Ishikawa (cell line): ENCODE measurements around the gene WNT3A.

Experiments used
- CEBPB ChIP-seq: IDR thresholded peaks from 2 replicates; pipeline ENCODE4 v1.6.1; 2012
- CREB1 ChIP-seq: IDR thresholded peaks from 2 replicates; pipeline ENCODE4 v1.6.1; 2012; ENCODE audit warnings: low read depth
- EGR1 ChIP-seq: IDR thresholded peaks from 2 replicates; pipeline ENCODE4 v1.6.1; 2012
- EP300 ChIP-seq: IDR thresholded peaks from 2 replicates; pipeline ENCODE4 v1.6.1; 2012; ENCODE audit warnings: borderline replicate concordance
- FOXM1 ChIP-seq: IDR thresholded peaks from 2 replicates; pipeline ENCODE4 v1.6.1; 2012; ENCODE audit warnings: low read depth, borderline replicate concordance
- MAX ChIP-seq: IDR thresholded peaks from 2 replicates; pipeline ENCODE4 v1.6.1; 2012
- RAD21 ChIP-seq: IDR thresholded peaks from 2 replicates; pipeline ENCODE4 v1.6.1; 2012; ENCODE audit warnings: low read depth
- REST ChIP-seq: IDR thresholded peaks from 2 replicates; pipeline ENCODE4 v1.6.1; 2012; ENCODE audit warnings: low read depth, mild to moderate bottlenecking
- TCF12 ChIP-seq: IDR thresholded peaks from 2 replicates; pipeline ENCODE4 v1.6.1; 2012; ENCODE audit warnings: low read depth
- YY1 ChIP-seq: IDR thresholded peaks from 2 replicates; pipeline ENCODE4 v1.6.1; 2012; ENCODE audit warnings: low read depth
- ZBTB7A ChIP-seq: IDR thresholded peaks from 2 replicates; pipeline ENCODE4 v1.6.1; 2012; ENCODE audit warnings: low read depth

DNA sequence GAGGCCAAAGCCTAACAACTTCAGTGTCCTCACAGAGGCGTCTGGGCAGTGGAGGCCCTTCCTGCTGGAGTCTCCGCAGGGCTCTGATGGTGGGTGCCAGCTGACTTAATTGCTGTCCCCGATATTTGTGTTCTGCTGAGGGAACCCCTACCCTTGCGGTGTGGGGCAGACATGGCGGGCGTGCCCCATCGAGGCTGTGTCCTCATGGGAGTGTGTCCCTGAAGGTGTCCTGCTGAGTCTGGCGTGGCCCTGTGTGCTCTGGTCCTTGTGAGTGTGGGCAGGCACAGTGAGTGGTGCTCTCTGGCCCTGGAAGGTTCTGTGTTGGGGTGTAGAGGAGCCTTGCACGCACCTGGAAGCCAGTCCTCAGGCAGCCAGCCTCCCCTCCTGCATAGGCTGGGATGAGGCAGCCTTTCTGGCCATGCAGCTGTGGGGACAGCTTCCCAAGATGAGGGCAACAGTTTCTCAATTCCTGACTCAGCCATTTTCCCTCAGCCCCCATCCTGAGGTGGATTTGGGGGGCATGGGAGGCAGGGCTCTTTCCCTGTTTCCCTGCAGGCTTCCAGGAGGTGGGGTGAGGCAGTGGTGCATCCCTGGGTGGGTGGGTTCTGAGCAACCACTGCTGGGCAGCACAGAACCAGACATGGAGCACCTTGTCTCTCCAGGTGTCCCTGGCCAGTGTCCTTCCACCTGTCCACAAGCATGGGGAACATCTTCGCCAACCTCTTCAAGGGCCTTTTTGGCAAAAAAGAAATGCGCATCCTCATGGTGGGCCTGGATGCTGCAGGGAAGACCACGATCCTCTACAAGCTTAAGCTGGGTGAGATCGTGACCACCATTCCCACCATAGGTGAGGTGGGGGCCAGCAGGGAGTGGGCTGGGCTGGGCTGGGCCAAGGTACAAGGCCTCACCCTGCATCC is 89.9 kb downstream of the WNT3A start:
- TF ChIP-seq YY1 (no peak), MAX (no peak), FOXM1 (no peak), EGR1 (no peak), TCF12 (no peak), RAD21 (no peak), EP300 (no peak), REST (no peak), CREB1 (no peak), ZBTB7A (no peak), CEBPB (no peak)
